ENCODE measurements around the gene TJP3.
A peak's percentile ranks its signal among the peaks of the same experiment; 100 is the strongest.
"Not testable (repeated sequence)": the region's sequence is repeated elsewhere in the genome, so short reads cannot be mapped to it uniquely, and the experiment has no call there.

TJP3 gene

DNA sequence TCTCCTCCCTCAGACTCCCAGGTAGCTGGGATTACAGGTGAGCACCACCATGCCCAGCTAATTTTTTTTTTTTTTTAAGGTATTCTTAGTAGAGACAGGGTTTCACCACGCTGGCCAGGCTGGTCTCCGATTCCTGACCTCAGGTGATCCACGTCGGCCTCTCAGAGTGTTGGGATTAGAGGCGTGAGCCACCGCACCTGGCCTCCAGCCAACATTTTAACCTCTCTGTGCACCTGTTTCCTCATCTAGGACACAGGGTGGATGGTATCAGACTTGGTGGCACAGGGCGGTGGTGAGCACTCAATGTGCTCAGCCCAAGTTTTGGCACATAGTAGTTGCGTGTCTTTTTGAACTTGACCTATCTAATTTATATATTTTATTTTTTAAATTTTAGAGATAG is 40.8 kb downstream of the TJP3 start:
- no peak for DNase-seq

DNA sequence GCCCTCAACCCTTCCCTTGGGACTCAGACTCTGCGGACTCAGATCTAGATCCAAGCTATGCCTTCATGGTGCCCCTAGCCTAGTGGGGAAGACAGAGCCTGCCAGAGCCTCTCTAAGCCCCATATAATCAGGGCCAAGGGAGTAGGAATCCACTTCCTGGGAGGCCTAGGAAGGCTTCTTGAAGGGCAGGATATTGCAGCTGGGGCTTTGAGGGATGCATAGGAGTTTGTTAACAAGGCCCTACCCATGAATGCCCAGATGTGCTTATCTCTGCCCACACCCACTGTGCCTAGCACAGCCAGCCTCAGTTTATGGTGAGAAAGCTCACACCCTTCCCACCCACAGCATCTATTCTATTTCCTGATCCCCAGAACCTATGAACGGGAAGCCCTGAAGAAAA is 42.0 kb downstream of the TJP3 start:
- no peak for DNase-seq

DNA sequence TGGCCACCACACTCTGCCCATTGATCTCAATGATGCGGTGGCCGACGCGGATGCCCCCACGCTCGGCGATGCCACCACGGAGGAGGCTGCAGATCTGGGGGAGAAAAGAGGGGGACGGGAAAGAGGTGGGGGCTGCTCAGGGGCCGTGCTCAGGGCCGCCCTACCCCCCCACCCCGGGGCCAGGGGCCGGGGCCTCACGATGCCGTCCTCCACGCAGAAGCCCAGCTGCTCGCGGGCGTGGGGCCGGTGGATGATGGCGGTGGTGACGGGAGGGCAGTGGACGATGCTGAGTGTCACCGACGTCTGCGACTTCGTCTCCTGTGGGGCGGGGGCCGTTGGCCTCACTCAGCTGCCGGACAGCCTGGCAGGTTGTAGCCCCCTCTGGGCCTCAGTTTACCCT is 43.1 kb downstream of the TJP3 start:
- DNase-seq: no peak

DNA sequence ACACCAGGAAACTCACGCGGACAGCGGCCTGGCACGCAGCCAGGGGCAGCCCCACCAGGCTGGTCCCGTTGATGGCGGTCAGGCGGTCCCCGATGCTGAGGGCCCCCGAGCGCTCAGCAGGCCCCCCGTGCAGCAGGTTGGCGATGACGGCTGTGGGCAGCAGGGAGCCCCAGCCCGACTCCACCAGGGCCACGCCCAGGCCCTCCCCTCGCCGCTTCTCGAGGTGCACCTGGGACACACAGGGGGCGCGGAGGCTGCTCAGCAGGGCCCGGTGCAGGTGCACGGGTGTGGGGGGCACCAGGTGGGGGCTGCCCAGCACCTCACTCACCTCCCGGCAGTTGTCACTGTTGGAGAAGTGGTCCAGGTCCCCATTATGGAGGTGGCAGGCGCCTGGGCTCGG is 44.3 kb downstream of the TJP3 start:
- no peak for DNase-seq

DNA sequence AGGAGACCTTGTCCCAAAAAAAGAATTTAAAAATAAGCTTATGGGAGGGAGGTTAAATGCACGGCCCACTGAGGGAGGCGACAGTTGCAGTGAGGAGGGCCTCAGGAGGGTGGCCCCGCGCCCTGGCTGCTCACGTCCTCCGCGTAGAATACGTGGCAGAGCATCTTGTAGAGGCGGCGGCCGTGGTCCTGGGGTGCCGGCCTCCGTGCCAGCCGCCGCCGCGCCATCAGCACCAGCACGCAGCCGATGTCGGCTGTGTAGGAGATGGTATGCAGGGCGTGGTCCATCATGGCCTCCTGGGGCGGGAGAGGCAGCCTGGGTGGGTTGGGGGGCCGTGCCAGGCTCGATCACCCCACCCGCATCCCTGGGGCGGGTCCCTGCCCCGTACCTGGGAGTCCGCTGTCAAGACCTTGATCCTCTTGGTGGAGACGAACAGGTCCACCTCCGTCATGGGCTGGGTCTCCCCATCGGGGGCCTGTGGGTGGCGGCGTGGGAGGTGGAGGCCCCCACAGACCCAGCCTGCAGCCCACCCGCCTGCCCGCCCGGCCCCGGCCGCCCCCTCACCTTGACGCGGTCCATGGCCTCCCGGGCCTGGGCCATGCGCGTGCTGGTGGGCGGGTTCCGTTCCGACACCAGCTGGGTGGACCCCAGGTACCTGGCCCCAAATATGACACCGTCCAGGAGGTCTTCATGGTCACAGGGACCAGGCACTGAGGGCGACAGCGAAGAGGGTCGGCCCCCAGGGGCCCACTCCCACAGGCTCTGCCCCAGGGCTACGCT is 45.6 kb downstream of the TJP3 start:
- no peak for DNase-seq

DNA sequence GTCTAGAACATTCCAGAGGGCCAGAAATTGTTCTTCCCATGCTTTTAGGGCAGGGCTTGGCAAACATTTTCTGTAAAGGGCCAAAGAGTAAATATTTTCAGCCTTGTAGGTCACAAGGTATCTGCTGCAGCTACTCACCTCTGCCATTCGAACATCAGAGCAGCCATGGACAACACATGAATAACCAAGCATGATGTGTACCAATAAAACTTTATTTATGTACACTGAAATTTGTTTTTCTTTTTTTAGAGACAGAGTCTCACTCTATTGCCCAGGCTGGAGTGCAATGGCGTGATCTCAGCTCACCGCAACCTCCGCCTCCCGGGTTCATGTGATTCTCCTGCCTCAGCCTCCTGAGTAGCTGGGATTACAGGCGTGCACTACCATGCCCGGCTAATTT is 49.5 kb downstream of the TJP3 start:
- DNase-seq: not testable (repeated sequence)

DNA sequence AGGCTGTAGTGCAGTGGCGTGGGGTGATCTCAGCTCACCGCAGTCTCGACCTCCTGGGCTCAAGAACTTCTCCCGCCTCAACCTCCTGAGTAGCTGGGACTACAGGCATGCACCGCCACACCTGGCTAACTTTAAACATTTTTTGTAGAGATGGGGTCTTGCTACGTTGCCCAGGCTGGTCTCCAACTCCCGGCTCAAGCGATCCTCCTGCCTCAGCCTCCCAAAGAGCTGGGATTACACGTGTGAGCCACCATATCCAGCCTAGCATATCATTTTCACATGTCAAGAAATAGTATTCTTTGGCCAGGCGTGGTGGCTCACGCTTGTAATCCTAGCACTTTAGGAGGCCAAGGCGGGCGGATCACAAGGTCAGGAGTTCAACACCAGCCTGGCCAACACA is 50.1 kb downstream of the TJP3 start:
- not testable (repeated sequence) for DNase-seq

DNA sequence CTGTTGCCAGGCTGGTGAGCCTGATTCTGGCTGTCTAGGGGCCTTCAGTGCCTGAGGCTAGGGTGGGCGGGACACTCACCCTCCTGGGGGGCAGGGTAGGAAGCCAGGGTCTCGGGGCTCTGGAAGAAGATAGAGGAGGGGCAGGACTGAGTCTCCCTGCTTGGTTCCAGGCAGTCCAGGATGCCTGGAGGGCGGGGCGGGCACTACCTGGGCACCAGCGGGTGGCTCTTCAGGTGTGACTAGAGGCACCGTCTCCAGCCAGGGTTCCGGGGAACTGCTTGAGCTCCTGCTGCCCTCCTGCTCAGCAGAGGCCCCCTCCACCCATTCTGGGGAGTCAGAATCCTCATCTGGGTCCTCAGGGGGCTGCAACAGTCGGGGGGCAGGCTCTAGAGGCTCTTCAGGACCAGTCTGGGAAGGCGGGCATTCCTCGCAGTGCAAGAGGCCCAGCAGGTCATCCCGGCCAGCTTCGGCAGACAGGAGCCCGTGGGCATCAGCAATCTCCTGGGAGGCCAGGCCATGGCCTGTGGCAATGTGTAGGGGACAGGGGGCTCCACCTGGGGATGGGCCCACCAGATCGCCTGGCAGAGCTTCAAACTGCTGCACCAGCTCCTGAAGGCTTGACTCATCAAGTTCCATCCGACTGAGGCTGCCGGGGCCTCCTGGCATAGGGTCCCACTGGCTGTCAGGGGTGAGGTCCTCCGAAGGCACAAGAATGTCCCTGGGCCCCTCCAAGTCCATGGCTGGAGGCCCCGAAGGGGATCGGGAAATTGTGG is 51.5 kb downstream of the TJP3 start:
- DNase-seq: no peak

DNA sequence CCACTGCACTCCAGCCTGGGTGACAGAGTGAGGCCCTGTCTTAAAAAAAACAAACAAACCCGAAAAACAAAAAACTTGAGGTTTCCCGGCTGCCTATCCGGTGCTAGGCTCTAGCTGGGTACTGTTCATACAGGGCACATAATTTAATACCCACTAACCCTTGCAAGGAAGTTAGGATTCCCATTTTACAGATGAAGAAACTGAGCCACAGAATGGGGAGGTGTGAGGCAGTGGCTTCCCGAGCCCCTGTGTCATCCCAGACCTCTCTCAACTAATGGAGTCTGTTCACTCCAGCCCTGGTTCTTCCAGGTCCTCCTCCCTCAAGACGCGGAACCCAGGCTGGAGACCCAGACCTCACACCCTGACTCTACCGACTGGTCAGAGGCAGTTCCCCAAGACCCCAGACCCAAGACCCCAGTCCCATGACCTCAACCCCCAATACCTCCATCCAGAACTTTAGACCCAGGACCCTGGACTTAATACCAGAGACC is 52.7 kb downstream of the TJP3 start:
- DNase-seq: no peak

DNA sequence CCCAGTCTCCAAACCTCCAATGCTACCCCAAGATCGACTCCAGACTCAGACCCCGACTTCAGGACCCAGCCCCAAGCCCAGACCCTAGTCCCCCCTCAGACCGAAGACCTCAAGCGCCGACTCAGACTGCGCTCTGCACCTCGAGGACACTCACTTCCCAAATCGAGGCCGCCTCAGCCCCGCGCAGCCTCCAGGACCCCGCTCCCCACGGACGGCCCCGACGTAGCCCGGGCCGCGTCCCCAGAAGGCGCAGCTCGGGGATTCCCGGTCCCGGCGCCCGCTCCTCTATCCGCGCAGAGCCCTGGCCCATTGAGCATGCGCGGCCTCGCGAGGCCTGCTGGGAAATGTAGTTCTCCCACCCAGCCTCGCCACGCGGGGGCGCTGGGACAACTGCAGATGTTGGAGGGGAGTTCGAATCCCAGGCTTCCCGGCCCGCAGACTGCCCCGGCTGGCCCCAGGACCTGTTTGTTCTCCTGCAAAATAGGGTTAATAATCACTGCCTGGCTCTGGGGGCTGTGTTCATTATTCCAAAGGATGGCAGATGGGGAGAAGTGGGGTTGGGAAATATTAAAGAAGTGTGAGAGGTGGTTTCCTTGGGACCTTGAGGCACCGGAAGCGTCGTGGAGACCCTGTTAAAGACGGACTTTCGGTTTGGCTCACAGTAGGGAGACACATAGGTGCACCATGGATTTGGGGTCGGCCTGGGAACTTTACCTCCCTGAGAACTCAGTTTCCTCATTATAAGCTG is 53.4 kb downstream of the TJP3 start, which contains the start of gene APBA3:
APBA3 (minus strand) TSS at position 311 of the 748 bp plus-strand sequence. CDS start 1,428 bp downstream, outside the sequence.
- DNase-seq: peak; percentile 85 to 90

DNA sequence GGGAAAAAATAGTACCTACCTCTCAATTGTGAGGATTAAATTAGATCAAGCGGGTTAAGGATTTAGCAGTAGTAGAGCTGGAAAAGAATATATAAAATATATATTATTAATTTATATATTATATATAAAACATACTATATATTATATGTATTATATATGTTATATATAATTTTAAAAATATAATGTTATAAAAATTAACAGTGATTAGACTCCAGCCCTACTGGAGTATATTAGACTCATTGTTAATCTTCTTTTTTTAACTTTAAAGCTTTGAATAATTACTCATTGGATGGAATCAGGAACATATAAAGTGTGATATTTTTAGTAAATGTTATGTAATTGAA is 53.9 kb downstream of the TJP3 start:
- no peak for DNase-seq

DNA sequence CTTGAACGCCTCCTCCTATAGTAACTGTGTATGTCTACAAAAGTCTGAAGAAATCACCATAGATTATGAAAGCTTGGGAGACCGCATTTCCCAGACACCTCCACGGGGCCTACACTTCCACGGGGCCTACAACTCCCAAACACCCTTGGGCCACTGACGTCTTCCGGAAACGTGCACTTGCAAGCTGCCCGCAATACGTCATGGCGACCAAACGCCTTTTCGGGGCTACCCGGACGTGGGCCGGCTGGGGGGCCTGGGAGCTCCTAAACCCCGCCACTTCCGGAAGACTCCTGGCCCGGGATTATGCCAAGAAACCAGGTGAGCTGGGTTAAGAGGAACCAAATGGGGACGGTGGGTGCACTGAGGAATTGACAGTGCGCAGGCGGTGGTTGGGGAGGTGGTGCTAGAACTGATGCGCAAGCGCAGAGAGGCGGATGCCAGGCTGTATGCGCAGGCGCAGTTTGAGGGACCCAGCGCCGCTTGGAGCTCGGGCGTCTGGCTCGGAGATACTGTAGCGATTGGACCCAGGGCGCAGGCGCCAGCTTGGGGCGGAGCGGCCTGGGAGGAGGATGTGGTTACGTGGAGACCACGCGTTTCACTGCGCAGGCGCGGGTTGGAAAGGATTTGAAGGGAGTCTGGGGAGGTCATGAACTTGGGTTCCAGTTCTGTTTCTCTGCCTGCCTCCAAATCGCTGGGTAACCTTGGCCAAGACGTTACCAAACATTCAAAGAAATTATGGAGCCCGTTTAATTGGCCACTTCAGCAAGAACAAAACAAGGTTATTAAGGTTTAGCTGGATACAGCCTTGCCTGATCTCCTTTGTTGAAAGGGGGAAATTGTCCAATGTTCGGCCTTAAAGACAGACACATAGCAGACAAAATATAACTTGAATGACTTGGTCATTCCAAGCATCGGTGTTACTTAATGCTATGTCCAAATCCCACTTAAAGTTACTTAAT is 54.6 kb downstream of the TJP3 start, which contains the start of gene MRPL54:
MRPL54 (plus strand) TSS at position 182 of the 959 bp plus-strand sequence; CDS start at position 201, 19 bp downstream.
- peak; percentile 94 to 95 for DNase-seq

DNA sequence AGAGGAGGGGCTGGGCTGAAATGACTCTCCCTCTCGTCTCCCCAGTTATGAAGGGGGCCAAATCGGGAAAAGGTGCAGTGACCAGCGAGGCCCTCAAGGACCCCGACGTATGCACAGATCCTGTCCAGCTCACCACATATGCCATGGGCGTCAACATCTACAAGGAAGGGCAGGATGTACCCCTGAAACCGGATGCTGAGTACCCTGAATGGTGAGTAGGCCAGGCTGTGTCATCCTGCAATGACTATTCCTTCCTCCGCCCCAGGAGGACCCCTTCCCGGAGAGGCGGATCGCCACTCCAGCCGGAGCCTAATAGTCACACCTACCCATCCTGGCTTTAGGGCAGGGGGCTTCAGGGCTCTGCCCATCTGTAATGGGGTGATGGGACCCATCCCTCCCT is 56.9 kb downstream of the TJP3 start:
- no peak for DNase-seq

DNA sequence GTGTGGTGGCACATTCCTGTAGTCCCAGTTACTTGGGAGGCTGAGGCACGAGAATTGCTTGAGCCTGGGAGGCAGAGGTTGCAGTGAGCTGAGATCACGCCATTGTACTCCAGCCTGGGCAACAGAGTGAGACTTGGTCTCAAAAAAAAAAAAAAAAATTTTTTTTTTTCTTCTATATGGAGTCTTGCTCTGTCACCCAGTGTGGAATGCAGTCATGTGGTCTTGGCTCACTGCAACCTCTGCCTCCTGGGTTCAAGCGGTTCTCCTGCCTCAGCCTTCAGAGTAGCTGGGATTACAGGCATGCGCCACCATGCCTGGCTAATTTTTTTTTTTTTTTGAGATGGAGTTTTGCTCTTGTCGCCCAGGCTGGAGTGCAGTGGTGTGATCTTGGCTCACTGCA is 57.6 kb downstream of the TJP3 start:
- DNase-seq: not testable (repeated sequence)

DNA sequence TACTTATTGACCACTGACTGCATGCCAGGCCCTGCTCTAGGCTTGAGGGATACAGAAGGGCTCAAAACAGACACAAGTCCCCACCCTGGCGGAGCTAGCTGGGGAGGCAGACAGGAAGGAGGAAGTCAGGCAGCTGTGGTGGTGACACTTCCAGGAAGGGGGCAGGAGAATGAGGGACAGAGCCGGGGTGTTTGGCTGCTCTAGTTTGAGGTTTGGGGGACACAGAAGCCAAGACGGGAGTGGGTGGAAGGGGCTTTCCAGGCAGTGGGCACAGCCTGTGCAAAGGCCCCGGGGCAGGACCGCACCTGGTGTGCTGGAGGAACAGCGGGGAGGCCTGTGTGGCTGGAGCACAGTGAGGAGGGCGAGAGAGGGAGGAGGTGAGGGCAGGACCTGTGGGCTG is 58.3 kb downstream of the TJP3 start:
- DNase-seq: no peak

DNA sequence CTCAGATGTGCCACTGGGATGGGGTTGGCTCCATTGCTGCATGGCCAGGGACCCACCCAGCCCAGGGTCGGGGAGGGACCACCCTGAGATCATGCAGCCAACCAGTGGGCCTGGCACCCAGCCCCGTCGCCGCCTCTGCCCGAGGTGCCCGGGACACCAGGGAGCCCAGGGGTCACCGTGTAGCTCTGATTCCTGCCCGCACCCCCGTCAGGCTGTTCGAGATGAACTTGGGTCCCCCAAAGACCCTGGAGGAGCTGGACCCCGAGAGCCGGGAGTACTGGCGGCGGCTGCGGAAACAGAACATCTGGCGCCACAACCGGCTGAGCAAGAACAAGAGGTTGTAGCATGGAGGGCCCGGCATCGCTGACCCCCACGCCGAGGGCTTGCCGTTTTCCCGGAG is 58.9 kb downstream of the TJP3 start:
- DNase-seq: no peak

DNA sequence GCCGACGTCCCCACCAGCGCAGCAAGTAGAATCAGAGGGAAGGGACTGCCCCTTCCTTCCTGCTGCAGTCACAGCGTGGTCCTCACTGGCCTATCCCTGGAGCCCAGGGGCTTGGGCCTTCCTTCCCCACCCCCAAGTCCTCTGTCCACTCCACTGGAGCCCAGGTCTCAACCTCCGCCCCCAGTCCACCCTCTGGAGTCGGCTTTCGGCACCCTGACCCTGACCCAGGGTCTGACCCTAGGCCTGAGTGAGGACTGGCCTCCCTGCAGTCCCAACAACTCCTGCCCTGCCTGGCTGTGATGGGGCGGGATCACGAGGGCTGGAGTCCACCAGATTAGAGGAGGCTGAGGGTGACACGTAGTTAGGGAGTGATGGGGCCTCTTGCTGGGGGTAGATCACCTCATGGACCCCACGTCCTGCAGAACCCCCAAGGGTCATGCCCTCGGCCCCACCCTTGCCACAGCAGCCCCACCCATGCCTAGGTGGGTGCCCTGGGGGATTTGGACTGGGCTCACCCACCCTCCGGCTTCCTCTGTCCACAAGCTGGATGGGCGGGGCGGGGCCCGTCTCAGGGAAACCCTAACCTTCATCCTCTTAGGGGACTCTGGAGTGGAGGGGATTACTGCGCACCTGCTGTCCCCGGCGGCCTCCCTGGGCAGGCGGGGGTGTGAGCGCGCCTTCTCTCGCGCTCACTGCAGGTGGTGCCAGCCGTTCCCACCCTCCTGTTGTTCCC is 60.0 kb downstream of the TJP3 start:
- no peak for DNase-seq

DNA sequence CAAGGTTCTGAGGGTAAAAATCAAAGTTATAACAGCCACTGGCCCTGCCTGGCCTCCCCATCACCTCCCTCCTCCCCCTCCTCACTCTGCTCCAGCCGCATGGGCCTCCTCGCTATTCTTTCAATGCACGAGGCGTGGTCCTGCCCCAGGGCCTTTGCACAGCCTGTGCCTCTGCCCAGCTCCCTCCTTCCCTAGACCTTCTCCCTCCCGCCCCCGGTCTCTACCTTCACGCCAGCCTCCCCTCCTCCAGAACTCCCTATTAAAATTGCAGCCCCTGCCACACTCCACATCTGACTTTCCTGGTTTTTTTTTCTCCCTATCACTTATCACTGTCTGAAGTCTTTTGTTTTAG is 60.5 kb downstream of the TJP3 start:
- DNase-seq: no peak

DNA sequence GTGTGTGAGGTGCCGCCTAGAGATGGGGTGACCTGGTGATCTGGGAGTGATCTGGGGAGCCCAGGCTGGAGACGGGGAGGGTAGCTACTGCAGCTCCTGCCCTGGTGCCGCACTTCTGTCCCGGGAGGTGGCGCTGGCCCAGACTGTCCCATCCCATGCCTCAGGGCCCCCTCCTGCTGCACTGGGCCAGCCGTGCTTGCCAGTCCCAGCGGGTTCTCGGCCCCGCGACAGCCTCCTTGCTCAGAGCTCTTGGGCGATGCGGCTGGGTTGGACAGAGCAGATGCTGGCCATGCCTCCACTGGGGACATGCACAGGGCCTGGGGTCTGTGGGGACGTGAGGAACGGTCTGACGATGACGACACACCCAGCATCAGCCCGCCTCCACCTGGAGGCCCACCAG is 61.3 kb downstream of the TJP3 start:
- DNase-seq: no peak

DNA sequence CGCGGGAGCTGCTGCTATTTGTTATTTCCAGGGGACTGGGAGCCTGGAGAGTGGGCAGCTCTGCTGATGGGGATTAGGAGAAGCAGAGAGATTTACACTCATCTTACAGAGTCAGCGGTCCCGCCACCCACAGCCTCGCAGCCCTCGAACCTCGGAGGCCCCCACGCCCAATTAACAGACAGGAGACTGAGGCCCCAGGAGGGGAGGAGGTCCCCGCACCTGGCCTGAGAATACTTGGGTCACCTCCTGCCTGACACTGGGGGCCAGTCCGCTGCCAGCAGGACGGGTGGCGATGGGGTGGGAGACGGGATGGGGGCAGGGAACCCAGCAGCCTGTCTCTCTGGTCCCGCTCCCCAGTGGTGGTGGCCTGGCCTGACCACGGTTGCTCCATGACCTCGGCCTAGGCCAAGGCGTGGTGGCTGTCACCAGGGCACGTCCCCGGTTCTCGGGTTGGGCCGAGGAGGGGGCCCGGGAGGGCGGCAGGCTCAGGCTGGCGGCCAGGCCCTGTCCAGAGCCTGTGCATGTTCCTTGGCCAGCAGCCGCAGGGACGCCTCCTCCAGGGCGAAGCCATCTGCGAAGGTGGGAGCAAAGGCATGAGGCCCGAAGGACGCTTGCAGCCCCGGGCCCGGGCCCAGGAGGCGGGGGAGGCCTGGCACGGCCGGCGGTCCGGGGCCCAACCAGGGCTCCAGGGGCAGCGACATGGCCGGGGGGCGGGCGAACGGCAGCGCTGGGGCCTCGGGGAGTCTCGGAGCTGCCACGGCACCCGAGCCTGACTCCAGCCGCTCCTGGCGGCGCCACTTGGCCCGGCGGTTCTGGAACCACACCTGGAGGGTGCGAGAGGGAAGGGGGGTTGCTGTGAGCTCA is 62.2 kb downstream of the TJP3 start:
- no peak for DNase-seq
